T-cell (primary cell): Measurements from ENCODE around the gene MCF2L. TPM values are rescaled to one million over a fixed set of nuclear protein-coding genes. Genes with fewer than 3 reads are reported as not detected.

ENCODE experiments used
- ATAC-seq, 4 experiments: fragments of 200-7000 bp in 3 of 4; fragments of 150-1000 bp in 1 of 4; cut with Tn5 transposase; replicated peaks in 1 of 4; 1 replicate in 3 of 4; 2 replicates in 1 of 4; pipeline ENCODE4 v1.10.0; 2021; ENCODE audit warnings: moderate library complexity in 3 of 4, mild to moderate bottlenecking in 2 of 4, moderate number of reproducible peaks in 1 of 4
- CTCF ChIA-PET, 2 donors: fragments of 300-600 bp; sonication (Branson Sonifier 250); formaldehyde crosslinking; loops; one replicate each; lab custom pipeline; 2022; ENCODE audit warnings: antibody characterized with exemption in 2 of 2; lab: Charles Lee
- POLR2A ChIA-PET, 2 donors: fragments of 300-600 bp; sonication (Branson Sonifier 250); formaldehyde crosslinking; loops; one replicate each; lab custom pipeline; 2022; ENCODE audit warnings: antibody characterized with exemption in 2 of 2; lab: Charles Lee
- DNase-seq, 35 experiments: peaks; one replicate each; pipeline versions ENCODE4 v3.0.0 to v3.0.0-alpha.2; 2013 to 2023
- H3K27ac ChIP-seq: one replicate; pipeline ENCODE4 v1.5.1; 2013; ENCODE audit warnings: low read length
- H3K27me3 ChIP-seq, 2 experiments: replicated peaks in 1 of 2; 1 replicate in 1 of 2; 2 replicates in 1 of 2; pipeline versions ENCODE4 v1.6.1 to v1.7.0; 2013; ENCODE audit warnings: low read length in 1 of 2, mixed read lengths in 1 of 2; ENCODE audit not compliant: control insufficient read depth in 2 of 2, insufficient read depth in 2 of 2; ENCODE audit errors: extremely low read depth in 1 of 2
- H3K36me3 ChIP-seq, 2 donors: 1 replicate in 1 of 2; 2 replicates in 1 of 2; pipeline versions ENCODE4 v1.6.1 to v1.7.0; 2013; ENCODE audit warnings: low read length in 1 of 2; ENCODE audit not compliant: control insufficient read depth in 2 of 2, insufficient read depth in 1 of 2; ENCODE audit errors: extremely low read depth in 1 of 2
- H3K4me1 ChIP-seq, 2 experiments: 1 replicate in 1 of 2; 2 replicates in 1 of 2; pipeline versions ENCODE4 v1.6.1 to v1.7.0; 2013; ENCODE audit warnings: low read length in 2 of 2, mixed read lengths in 1 of 2; ENCODE audit not compliant: insufficient read depth in 2 of 2, control insufficient read depth in 1 of 2; ENCODE audit errors: extremely low read depth in 1 of 2
- H3K4me3 ChIP-seq, 2 donors: 1 replicate in 1 of 2; 2 replicates in 1 of 2; pipeline versions ENCODE4 v1.5.1 to v1.7.0; 2013; ENCODE audit warnings: mild to moderate bottlenecking in 2 of 2, low read length in 1 of 2, moderate library complexity in 1 of 2; ENCODE audit not compliant: control insufficient read depth in 1 of 2; ENCODE audit errors: extremely low read depth in 1 of 2
- H3K9me3 ChIP-seq: 2 replicates; pipeline ENCODE4 v1.7.0; 2013
- H3K27ac Mint-ChIP-seq, 2 donors: one replicate each; pipeline ENCODE4 v1.8.0; 2020 to 2021; ENCODE audit warnings: mild to moderate bottlenecking in 2 of 2, mixed read lengths in 2 of 2
- H3K27me3 Mint-ChIP-seq, 2 donors: one replicate each; pipeline ENCODE4 v1.8.0; 2021 to 2022; ENCODE audit warnings: mixed read lengths in 2 of 2
- H3K36me3 Mint-ChIP-seq: one replicate; pipeline ENCODE4 v1.8.0; 2021; ENCODE audit warnings: mixed read lengths
- H3K4me1 Mint-ChIP-seq, 3 donors: one replicate each; pipeline ENCODE4 v1.8.0; 2020 to 2022; ENCODE audit warnings: mixed read lengths in 3 of 3, mild to moderate bottlenecking in 1 of 3
- H3K4me3 Mint-ChIP-seq, 3 donors: one replicate each; pipeline ENCODE4 v1.8.0; 2020 to 2022; ENCODE audit warnings: mild to moderate bottlenecking in 3 of 3, mixed read lengths in 3 of 3, moderate library complexity in 3 of 3
- H3K9me3 Mint-ChIP-seq, 3 donors: one replicate each; pipeline ENCODE4 v1.8.0; 2020 to 2022; ENCODE audit warnings: mixed read lengths in 3 of 3
- WGBS: methylation state at CpG from one replicate; pipeline ENCODE4 v1.1.5; 2013; ENCODE audit warnings: missing lambda C conversion rate; ENCODE audit not compliant: insufficient coverage; 5-methylcytosine and 5-hydroxymethylcytosine counted together
- total RNA-seq, 35 experiments: library from RNA in 6 of 35; stranded (reverse) in 6 of 35; fragments of 120-200 nt in 1 of 35; gene quantifications; one replicate each; pipeline versions ENCODE4 v1.2.1 to v1.2.4 and lab custom pipeline; 2013 to 2026

Gene MCF2L
- total RNA-seq, 5 donors from 2014 or later (not counting 1 experiment from before 2014, with no cell fraction given): 18.2 to 30.0 (median 24.7) TPM

GRCh38 chr13:112932971-112933370 lies 36.0 kb upstream of the MCF2L start:
- H3K36me3 Mint-ChIP-seq: no peaks in the 10 kb centered on the region
- Histone ChIP-seq H3K27me3 (peaks cover 7 to 54% of the 10 kb centered on the region in 2 experiments), H3K27ac (no peak overlapping the region), H3K4me1 (no peaks in the 10 kb centered on the region), H3K36me3 (no peaks in the 10 kb centered on the region), H3K4me3 (no peak overlapping the region), H3K9me3 (no peaks in the 10 kb centered on the region)
- ChIA-PET CTCF (no interaction called here), POLR2A (interaction anchor here in 1 of 2 donors (0.6 kb wide), 1 partner anchor 437 kb away, joined by 3 read pairs; no protein-coding TSS in a partner anchor)
- ATAC-seq (no peak), DNase-seq (no peak)
- H3K4me1 Mint-ChIP-seq: peaks cover 7 to 20% (median 9%) of the 10 kb centered on the region in 3 donors
- H3K4me3 Mint-ChIP-seq: no peak overlapping the region
- H3K27me3 Mint-ChIP-seq: peaks cover 39 to 50% of the 10 kb centered on the region in 2 donors
- WGBS: 85% methylated on average over 7 of the region's 9 CpGs
- H3K27ac Mint-ChIP-seq: no peak overlapping the region
- H3K9me3 Mint-ChIP-seq: peaks cover 0 to 4% (median 0%) of the 10 kb centered on the region in 3 donors

- H3K27me3 Mint-ChIP-seq: peaks cover 32 to 47% of the 10 kb centered on the region in 2 donors
- Histone ChIP-seq H3K4me3 (no peak overlapping the region), H3K4me1 (no peaks in the 10 kb centered on the region), H3K9me3 (no peaks in the 10 kb centered on the region), H3K36me3 (no peaks in the 10 kb centered on the region), H3K27me3 (peaks cover 5 to 59% of the 10 kb centered on the region in 2 experiments), H3K27ac (no peak overlapping the region)
- H3K4me3 Mint-ChIP-seq: no peak overlapping the region
- POLR2A ChIA-PET: no interaction called here
- peaks cover 7 to 13% (median 9%) of the 10 kb centered on the region in 3 donors for H3K4me1 Mint-ChIP-seq
- H3K36me3 Mint-ChIP-seq: no peaks in the 10 kb centered on the region
- no peak overlapping the region for H3K27ac Mint-ChIP-seq
- CTCF ChIA-PET: no interaction called here
- no peak for DNase-seq
- WGBS: 69% methylated on average over 3 of the region's 7 CpGs
- no peak for ATAC-seq
- peaks cover 0 to 4% (median 0%) of the 10 kb centered on the region in 3 donors for H3K9me3 Mint-ChIP-seq
Observed at GRCh38 chr13:112933649-112934048, 35.4 kb upstream of the MCF2L start.

DNA sequence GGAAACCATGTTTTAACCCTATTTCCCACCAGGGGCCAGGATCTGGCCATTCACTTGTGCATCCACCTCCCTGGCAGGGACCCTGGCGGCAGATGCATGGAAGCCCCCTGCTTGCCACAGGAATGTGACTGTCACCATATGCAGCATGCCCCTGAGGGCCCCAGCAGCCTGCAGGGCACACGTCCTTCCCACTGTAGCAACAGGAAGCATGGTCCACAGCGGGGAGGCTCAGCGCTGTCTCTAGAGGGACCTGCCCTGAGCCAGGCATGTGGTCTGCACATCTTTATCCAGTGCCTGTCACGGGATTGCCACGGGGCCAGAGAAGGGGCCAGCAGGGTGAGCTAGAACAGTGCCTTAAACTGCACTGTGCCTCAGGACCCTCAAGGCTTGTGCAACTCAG lies 34.9 kb upstream of the MCF2L start:
- Histone ChIP-seq H3K27me3 (peaks cover 5 to 59% of the 10 kb centered on the region in 2 experiments), H3K27ac (no peak overlapping the region), H3K9me3 (no peaks in the 10 kb centered on the region), H3K4me1 (no peaks in the 10 kb centered on the region), H3K36me3 (no peaks in the 10 kb centered on the region), H3K4me3 (no peak overlapping the region)
- Mint-ChIP-seq H3K27ac (no peak overlapping the region), H3K4me3 (no peak overlapping the region), H3K4me1 (peaks cover 7 to 10% (median 9%) of the 10 kb centered on the region in 3 donors), H3K9me3 (peaks cover 0 to 4% (median 0%) of the 10 kb centered on the region in 3 donors), H3K36me3 (no peaks in the 10 kb centered on the region), H3K27me3 (peaks cover 29 to 43% of the 10 kb centered on the region in 2 donors)
- POLR2A ChIA-PET: no interaction called here
- no peak for DNase-seq
- 32% methylated on average over 6 of the region's 6 CpGs for WGBS
- ATAC-seq: no peak
- CTCF ChIA-PET: no interaction called here

- ChIA-PET POLR2A (no interaction called here), CTCF (interaction anchor here in 1 of 2 donors (0.7 kb wide), 1 partner anchor 76 kb away, joined by 3 read pairs; no protein-coding TSS in a partner anchor)
- Mint-ChIP-seq H3K4me3 (no peak overlapping the region), H3K36me3 (no peaks in the 10 kb centered on the region), H3K27me3 (peaks cover 14 to 20% of the 10 kb centered on the region in 2 donors), H3K27ac (no peak overlapping the region), H3K9me3 (peaks cover 0 to 4% (median 0%) of the 10 kb centered on the region in 3 donors), H3K4me1 (peaks cover 8 to 11% (median 10%) of the 10 kb centered on the region in 3 donors)
- H3K9me3 ChIP-seq: no peaks in the 10 kb centered on the region
- DNase-seq: no peak
- H3K4me3 ChIP-seq: no peak overlapping the region
- peaks cover 0 to 44% of the 10 kb centered on the region in 2 experiments for H3K27me3 ChIP-seq
- 82% methylated on average over 5 of the region's 7 CpGs for WGBS
- no peaks in the 10 kb centered on the region for H3K36me3 ChIP-seq
- peaks cover 7 to 12% of the 10 kb centered on the region in 2 experiments for H3K4me1 ChIP-seq
- ATAC-seq: no peak
- H3K27ac ChIP-seq: no peak overlapping the region
Observed at GRCh38 chr13:112938680-112939079, 30.3 kb upstream of the MCF2L start.

- WGBS: 24% methylated on average over 8 of the region's 14 CpGs
Observed at GRCh38 chr13:112940236-112940635, 28.8 kb upstream of the MCF2L start.

GRCh38 chr13:112941349-112941748 lies 27.7 kb upstream of the MCF2L start:
- Mint-ChIP-seq H3K27me3 (peaks cover 21 to 27% of the 10 kb centered on the region in 2 donors), H3K9me3 (peaks cover 0 to 4% (median 0%) of the 10 kb centered on the region in 3 donors), H3K4me1 (peaks cover 8 to 11% (median 10%) of the 10 kb centered on the region in 3 donors), H3K4me3 (no peak overlapping the region), H3K27ac (no peak overlapping the region), H3K36me3 (no peaks in the 10 kb centered on the region)
- no peaks in the 10 kb centered on the region for H3K36me3 ChIP-seq
- H3K27me3 ChIP-seq: peaks cover 0 to 40% of the 10 kb centered on the region in 2 experiments
- ATAC-seq (no peak), DNase-seq (no peak)
- H3K4me3 ChIP-seq: no peak overlapping the region
- POLR2A ChIA-PET: no interaction called here
- CTCF ChIA-PET: no interaction called here
- 83% methylated on average over 3 of the region's 7 CpGs for WGBS
- no peaks in the 10 kb centered on the region for H3K9me3 ChIP-seq
- no peak overlapping the region for H3K27ac ChIP-seq
- H3K4me1 ChIP-seq: peaks cover 7 to 17% of the 10 kb centered on the region in 2 experiments

More at GRCh38 chr13:112940236-112940635, 28.8 kb upstream of the MCF2L start:
- H3K4me1 Mint-ChIP-seq: peaks cover 8 to 11% (median 10%) of the 10 kb centered on the region in 3 donors
- ATAC-seq (no peak), DNase-seq (no peak)
- peaks cover 14 to 20% of the 10 kb centered on the region in 2 donors for H3K27me3 Mint-ChIP-seq
- no peak overlapping the region for H3K27ac Mint-ChIP-seq
- peaks cover 0 to 40% of the 10 kb centered on the region in 2 experiments for H3K27me3 ChIP-seq
- no peaks in the 10 kb centered on the region for H3K36me3 ChIP-seq
- no peaks in the 10 kb centered on the region for H3K9me3 ChIP-seq
- no peak overlapping the region for H3K27ac ChIP-seq
- ChIA-PET CTCF (no interaction called here), POLR2A (no interaction called here)
- peaks cover 0 to 4% (median 0%) of the 10 kb centered on the region in 3 donors for H3K9me3 Mint-ChIP-seq
- H3K4me3 ChIP-seq: no peak overlapping the region
- H3K36me3 Mint-ChIP-seq: no peaks in the 10 kb centered on the region
- no peak overlapping the region for H3K4me3 Mint-ChIP-seq
- peaks cover 7 to 17% of the 10 kb centered on the region in 2 experiments for H3K4me1 ChIP-seq
